ENCODE results near the gene COX5A. TPM values are rescaled to one million over a fixed set of nuclear protein-coding genes. Genes with fewer than 3 reads are reported as not detected.

Gene COX5A
- total and polyA plus RNA-seq, 2 of the 13 experiments (the other 11 are each of a cell fraction or from before 2014, with no cell fraction given) = 158 to 218 TPM

DNA sequence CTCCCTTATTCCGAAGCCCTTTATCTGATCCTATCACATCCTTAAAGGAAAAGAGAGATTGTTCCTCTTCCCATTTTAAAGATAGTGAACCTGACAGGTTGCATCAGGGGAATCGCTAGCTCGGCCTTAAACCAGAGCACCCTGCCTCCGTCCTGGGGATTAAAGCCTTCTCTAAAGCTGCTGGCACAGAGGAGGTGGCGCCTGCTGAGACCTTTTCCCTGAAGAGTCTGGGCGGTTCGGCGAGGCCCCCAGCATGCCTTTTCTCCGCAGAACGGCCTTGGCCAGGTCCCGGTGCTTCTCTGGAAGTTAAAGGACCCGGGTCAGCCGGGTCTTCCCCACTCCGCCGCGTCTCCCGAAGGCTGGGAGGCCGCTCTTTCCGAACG lies 31.8 kb downstream of the COX5A start (continued):
- TF ChIP-seq SRY (CRISPR knock-in tag; IDR thresholded peaks at IDR 0.05) = no peak
- TF ChIP-seq HCFC1 (IDR thresholded peaks at IDR 0.05; ENCODE audit: low read depth, low read length) = no peak
- no peak for TF ChIP-seq ZNF839 (CRISPR knock-in tag; IDR thresholded peaks at IDR 0.05; ENCODE audit: borderline replicate concordance)
- TF ChIP-seq BRCA1 (CRISPR knock-in tag; IDR thresholded peaks at IDR 0.05) = no peak

- no TSS peak for BruUV-seq (replicated peaks)
- no peak for DNase-seq (ENCODE audit: low spot score)
- intact Hi-C loops (cut with micrococcal nuclease; ENCODE audit: unreplicated experiment) (no loop called here), in situ Hi-C loops (cut with HindIII; ENCODE audit: extremely low pct_ligation_motif_present, low pct_unique_long_range_greater_than_20kb) (no loop called here)
- no peaks in the 10 kb centered on the region; a peak in 1 of 5 replicates for H3K27me3 ChIP-seq (ENCODE audit: control insufficient read depth in 1 of 2, insufficient read depth in 2 of 2, low read length in 2 of 2)
- no peak overlapping the region for H3K4me3 ChIP-seq (replicated peaks in 1 of 3; ENCODE audit: insufficient read depth in 1 of 3, low read depth in 2 of 3, low read length in 3 of 3)
- CTCF ChIA-PET (ENCODE audit: low intra/inter-chr PET ratio, low total read pairs) = no interaction called here
- H3K9ac ChIP-seq (ENCODE audit: insufficient read depth, low read depth, low read length) = no peak overlapping the region
- FAIRE-seq = no peak
- no peaks in the 10 kb centered on the region for H4K20me1 ChIP-seq (ENCODE audit: insufficient read depth, low read length)
- peaks cover 16% of the 10 kb centered on the region for H3K79me2 ChIP-seq (ENCODE audit: insufficient read depth, low read length)
- no peak for ATAC-seq
- TF ChIP-seq ZNF121 (CRISPR knock-in tag; IDR thresholded peaks at IDR 0.05) (peak; percentile 48; the same call in 1 of the 2 replicates), ELF4 (CRISPR knock-in tag; IDR thresholded peaks at IDR 0.05; ENCODE audit: borderline replicate concordance) (no peak)
- POLR2A ChIA-PET = no interaction called here
- no peak overlapping the region for H3K4me2 ChIP-seq (ENCODE audit: low read depth, low read length)
- no peak overlapping the region for H3K27ac ChIP-seq (ENCODE audit: extremely low read length, insufficient read depth, low read length)
- peaks cover 36% of the 10 kb centered on the region for H3K4me1 ChIP-seq (ENCODE audit: insufficient read depth, low read length)
- WGBS (ENCODE audit: low lambda C conversion rate) = 98% methylated on average over 6 of the region's 7 CpGs
- H3K36me3 ChIP-seq (replicated peaks in 1 of 2; ENCODE audit: control insufficient read depth in 1 of 2, insufficient read depth in 2 of 2, low read length in 2 of 2) = peaks cover 17 to 47% of the 10 kb centered on the region in 2 experiments
- H3K9me3 ChIP-seq (ENCODE audit: low read length) = no peaks in the 10 kb centered on the region
- no peak overlapping the region for H2AFZ ChIP-seq (ENCODE audit: low read length)
Observed at GRCh38 chr15:74904190-74904805, 33.6 kb downstream of the COX5A start.

GRCh38 chr15:74903676-74904075 lies 34.2 kb downstream of the COX5A start:
- peaks cover 17 to 50% of the 10 kb centered on the region in 2 experiments for H3K36me3 ChIP-seq (replicated peaks in 1 of 2; ENCODE audit: control insufficient read depth in 1 of 2, insufficient read depth in 2 of 2, low read length in 2 of 2)
- BruUV-seq (replicated peaks) = no TSS peak

More at GRCh38 chr15:74903676-74904075, 34.2 kb downstream of the COX5A start:
- peaks cover 16% of the 10 kb centered on the region for H3K79me2 ChIP-seq (ENCODE audit: insufficient read depth, low read length)
- 97% methylated on average over 1 of the region's 1 CpG for WGBS (ENCODE audit: low lambda C conversion rate)
- DNase-seq (ENCODE audit: low spot score) (no peak), FAIRE-seq (no peak), ATAC-seq (no peak)
- TF ChIP-seq TAF1 (CRISPR knock-in tag; IDR thresholded peaks at IDR 0.05) = no peak
- TF ChIP-seq ZMAT5 (CRISPR knock-in tag; IDR thresholded peaks at IDR 0.05; ENCODE audit: borderline replicate concordance, low read depth) = no peak
- no peak for TF ChIP-seq ZSCAN31 (CRISPR knock-in tag; IDR thresholded peaks at IDR 0.05; ENCODE audit: low read depth)
- TF ChIP-seq, protein P1, sequence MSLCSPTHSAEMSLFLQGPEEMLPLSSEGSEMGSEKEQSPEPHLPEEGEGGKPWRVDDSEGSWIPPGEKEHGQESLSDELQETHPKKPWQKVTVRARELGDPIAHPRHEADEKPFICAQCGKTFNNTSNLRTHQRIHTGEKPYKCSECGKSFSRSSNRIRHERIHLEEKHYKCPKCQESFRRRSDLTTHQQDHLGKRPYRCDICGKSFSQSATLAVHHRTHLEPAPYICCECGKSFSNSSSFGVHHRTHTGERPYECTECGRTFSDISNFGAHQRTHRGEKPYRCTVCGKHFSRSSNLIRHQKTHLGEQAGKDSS (CRISPR knock-in tag; IDR thresholded peaks at IDR 0.05; ENCODE audit: borderline replicate concordance, low read depth) = no peak
- no peak for TF ChIP-seq MIER2 (CRISPR knock-in tag; IDR thresholded peaks at IDR 0.05)
- TF ChIP-seq PITX1 (CRISPR knock-in tag; IDR thresholded peaks at IDR 0.05) = no peak
- CTCF ChIA-PET (ENCODE audit: low intra/inter-chr PET ratio, low total read pairs) = no interaction called here
- intact Hi-C loops (cut with micrococcal nuclease; ENCODE audit: unreplicated experiment) (no loop called here), in situ Hi-C loops (cut with HindIII; ENCODE audit: extremely low pct_ligation_motif_present, low pct_unique_long_range_greater_than_20kb) (no loop called here)
- H4K20me1 ChIP-seq (ENCODE audit: insufficient read depth, low read length) = no peaks in the 10 kb centered on the region
- POLR2A ChIA-PET = no interaction called here
- H3K9me3 ChIP-seq (ENCODE audit: low read length) = no peaks in the 10 kb centered on the region
- H3K4me3 ChIP-seq (replicated peaks in 1 of 3; ENCODE audit: insufficient read depth in 1 of 3, low read depth in 2 of 3, low read length in 3 of 3) = no peak overlapping the region
- no peak overlapping the region for H3K9ac ChIP-seq (ENCODE audit: insufficient read depth, low read depth, low read length)
- no peak overlapping the region for H2AFZ ChIP-seq (ENCODE audit: low read length)
- no peak overlapping the region for H3K27ac ChIP-seq (ENCODE audit: extremely low read length, insufficient read depth, low read length)
- H3K4me2 ChIP-seq (ENCODE audit: low read depth, low read length) = no peak overlapping the region
- H3K4me1 ChIP-seq (ENCODE audit: insufficient read depth, low read length) = peaks cover 32% of the 10 kb centered on the region
- no peaks in the 10 kb centered on the region; a peak in 1 of 5 replicates for H3K27me3 ChIP-seq (ENCODE audit: control insufficient read depth in 1 of 2, insufficient read depth in 2 of 2, low read length in 2 of 2)

Measured in HepG2 (cell line).